ENCODE measurements around the gene SERGEF. TPM values are rescaled to one million over a fixed set of nuclear protein-coding genes. Genes with fewer than 3 reads are reported as not detected.

SERGEF gene
- total and polyA plus RNA-seq, 2 of the 13 experiments (the other 11 are each of a cell fraction or from before 2014, with no cell fraction given) = 54.5 to 114 TPM

- no peaks in the 10 kb centered on the region for H3K4me1 ChIP-seq (ENCODE audit: insufficient read depth, low read length)
- CTCF ChIA-PET (ENCODE audit: low intra/inter-chr PET ratio, low total read pairs) = no interaction called here
These were observed 159.6 kb downstream of the SERGEF start for GRCh38 chr11:17853280-17853679.

More at GRCh38 chr11:17853280-17853679, 159.6 kb downstream of the SERGEF start:
- no peak overlapping the region for H3K4me2 ChIP-seq (ENCODE audit: low read depth, low read length)
- H3K4me3 ChIP-seq (replicated peaks in 1 of 3; ENCODE audit: insufficient read depth in 1 of 3, low read depth in 2 of 3, low read length in 3 of 3) = no peak overlapping the region
- no peak overlapping the region for H3K27ac ChIP-seq (ENCODE audit: extremely low read length, insufficient read depth, low read length)
- no peak overlapping the region for H3K9ac ChIP-seq (ENCODE audit: insufficient read depth, low read depth, low read length)
- H2AFZ ChIP-seq (ENCODE audit: low read length) = no peak overlapping the region
- in situ Hi-C loops (cut with HindIII; ENCODE audit: extremely low pct_ligation_motif_present, low pct_unique_long_range_greater_than_20kb) = no loop called here
- no TSS peak for BruUV-seq (replicated peaks)
- TF ChIP-seq ZNF557 (CRISPR knock-in tag; IDR thresholded peaks at IDR 0.05) = no peak
- no peak for TF ChIP-seq ZNF639 (CRISPR knock-in tag; conservative IDR thresholded peaks at IDR 0.05)
- no peak for TF ChIP-seq ZNF18 (CRISPR knock-in tag; IDR thresholded peaks at IDR 0.05; ENCODE audit: insufficient replicate concordance)
- TF ChIP-seq DBP (CRISPR knock-in tag; IDR thresholded peaks at IDR 0.05; ENCODE audit: not compliant biosample characterization) = no peak
- no peak for TF ChIP-seq MLLT10 (CRISPR knock-in tag; IDR thresholded peaks at IDR 0.05)
- TF ChIP-seq POLR2AphosphoS5 (IDR thresholded peaks at IDR 0.05; ENCODE audit: low read depth, low read length) = no peak
- no peak for TF ChIP-seq FOXJ3 (CRISPR knock-in tag; IDR thresholded peaks at IDR 0.05; ENCODE audit: borderline replicate concordance)
- no peak for TF ChIP-seq ZNF713 (CRISPR knock-in tag; IDR thresholded peaks at IDR 0.05)
- TF ChIP-seq RXRB (CRISPR knock-in tag; IDR thresholded peaks at IDR 0.05; ENCODE audit: borderline replicate concordance) = no peak
- TF ChIP-seq NCOA5 (CRISPR knock-in tag; IDR thresholded peaks at IDR 0.05) = no peak
- no peak for TF ChIP-seq BATF2 (CRISPR knock-in tag; IDR thresholded peaks at IDR 0.05)
- no peak for TF ChIP-seq JUND (CRISPR knock-in tag; IDR thresholded peaks at IDR 0.05)
- no peak for TF ChIP-seq ZNF7 (CRISPR knock-in tag; IDR thresholded peaks at IDR 0.05)
- no peak for TF ChIP-seq MATR3 (CRISPR knock-in tag; IDR thresholded peaks at IDR 0.05)
- TF ChIP-seq MAX (IDR thresholded peaks at IDR 0.05) = no peak
- TF ChIP-seq STAT5B (CRISPR knock-in tag; IDR thresholded peaks at IDR 0.05) = no peak
- H3K79me2 ChIP-seq (ENCODE audit: insufficient read depth, low read length) = no peaks in the 10 kb centered on the region
- DNase-seq (ENCODE audit: low spot score) = no peak
- intact Hi-C loops (cut with micrococcal nuclease; ENCODE audit: unreplicated experiment) = no loop called here
- H3K27me3 ChIP-seq (ENCODE audit: control insufficient read depth in 1 of 2, insufficient read depth in 2 of 2, low read length in 2 of 2) = no peaks in the 10 kb centered on the region
- FAIRE-seq = no peak
- ATAC-seq = no peak
- 94% methylated on average over 4 of the region's 4 CpGs for WGBS (ENCODE audit: low lambda C conversion rate)
- no peaks in the 10 kb centered on the region for H4K20me1 ChIP-seq (ENCODE audit: insufficient read depth, low read length)
- POLR2A ChIA-PET = no interaction called here
- no peaks in the 10 kb centered on the region for H3K9me3 ChIP-seq (ENCODE audit: low read length)
- H3K36me3 ChIP-seq (replicated peaks in 1 of 2; ENCODE audit: control insufficient read depth in 1 of 2, insufficient read depth in 2 of 2, low read length in 2 of 2) = peaks cover 1 to 30% of the 10 kb centered on the region in 2 experiments; a peak in 2 of 5 replicates
